Measurements from ENCODE around the gene NIT1. TPM values are rescaled to one million over a fixed set of nuclear protein-coding genes. Genes with fewer than 3 reads are reported as not detected.
A peak's percentile ranks its signal among the peaks of the same experiment; 100 is the strongest.
"Not testable (repeated sequence)": the region's sequence is repeated elsewhere in the genome, so short reads cannot be mapped to it uniquely, and the experiment has no call there.

NIT1 gene
- total RNA-seq, 1 donor from 2014 or later = 70.3 TPM

- ATAC-seq = no peak
- no peak for DNase-seq (ENCODE audit: low spot score)
Observed at GRCh38 chr1:161111527-161111926, 6.4 kb upstream of the NIT1 start.

- DNase-seq (ENCODE audit: low spot score) (no peak), ATAC-seq (no peak)
Observed at GRCh38 chr1:161113915-161114314, 4.0 kb upstream of the NIT1 start.

- no peak for ATAC-seq
- no peak for DNase-seq (ENCODE audit: low spot score)
Observed at GRCh38 chr1:161114556-161114955, 3.3 kb upstream of the NIT1 start.

GRCh38 chr1:161115132-161115711 lies 2.7 kb upstream of the NIT1 start:
- no peak for ATAC-seq
- no peak for DNase-seq (ENCODE audit: low spot score)

DNA sequence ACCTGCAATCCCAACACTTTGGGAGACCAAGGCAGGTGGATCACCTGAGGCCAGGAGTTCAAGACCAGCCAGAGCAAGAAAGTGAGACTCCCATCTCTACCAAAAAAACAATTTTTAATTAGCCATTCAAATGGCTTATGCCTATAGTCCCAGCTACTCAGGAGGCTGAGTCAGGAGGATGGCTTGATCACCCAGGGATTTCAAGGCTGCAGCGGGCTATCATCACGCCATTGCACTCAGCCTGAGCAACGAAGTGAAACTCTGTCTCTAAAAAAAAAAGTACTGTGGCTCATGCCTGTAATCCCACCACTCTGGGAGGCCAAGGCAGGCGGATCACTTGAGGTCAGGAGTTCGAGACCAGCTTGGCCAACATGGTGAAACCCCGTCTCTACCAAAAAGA lies 1.9 kb upstream of the NIT1 start:
- DNase-seq (ENCODE audit: low spot score); ATAC-seq: not testable (repeated sequence)

DNA sequence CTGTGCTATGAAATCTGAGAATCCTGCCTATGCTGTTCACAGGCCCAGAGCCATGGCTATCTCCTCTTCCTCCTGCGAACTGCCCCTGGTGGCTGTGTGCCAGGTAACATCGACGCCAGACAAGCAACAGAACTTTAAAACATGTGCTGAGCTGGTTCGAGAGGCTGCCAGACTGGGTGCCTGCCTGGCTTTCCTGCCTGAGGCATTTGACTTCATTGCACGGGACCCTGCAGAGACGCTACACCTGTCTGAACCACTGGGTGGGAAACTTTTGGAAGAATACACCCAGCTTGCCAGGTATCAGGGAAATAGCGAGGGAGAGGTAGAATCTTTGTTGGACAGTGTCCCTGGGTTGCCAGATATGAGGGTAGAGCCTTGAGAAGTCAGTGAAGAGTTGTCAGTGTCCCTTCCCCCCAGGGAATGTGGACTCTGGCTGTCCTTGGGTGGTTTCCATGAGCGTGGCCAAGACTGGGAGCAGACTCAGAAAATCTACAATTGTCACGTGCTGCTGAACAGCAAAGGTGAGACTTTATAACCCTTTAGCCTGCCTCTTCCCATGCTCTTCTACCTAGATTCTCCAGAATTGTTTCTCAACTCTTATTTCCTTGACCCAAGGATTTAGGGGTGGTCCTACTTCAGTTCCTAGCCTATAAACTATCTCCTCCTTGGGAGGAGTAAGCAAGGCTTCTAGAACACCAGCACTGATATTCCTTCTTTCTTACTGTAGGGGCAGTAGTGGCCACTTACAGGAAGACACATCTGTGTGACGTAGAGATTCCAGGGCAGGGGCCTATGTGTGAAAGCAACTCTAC lies 1.4 kb downstream of the NIT1 start:
- DNase-seq (ENCODE audit: low spot score) = peak; percentile 87
- peak; percentile 66 for ATAC-seq

GRCh38 chr1:161121042-161121650 lies 3.2 kb downstream of the NIT1 start:
- ATAC-seq (no peak), DNase-seq (ENCODE audit: low spot score) (no peak)

DNA sequence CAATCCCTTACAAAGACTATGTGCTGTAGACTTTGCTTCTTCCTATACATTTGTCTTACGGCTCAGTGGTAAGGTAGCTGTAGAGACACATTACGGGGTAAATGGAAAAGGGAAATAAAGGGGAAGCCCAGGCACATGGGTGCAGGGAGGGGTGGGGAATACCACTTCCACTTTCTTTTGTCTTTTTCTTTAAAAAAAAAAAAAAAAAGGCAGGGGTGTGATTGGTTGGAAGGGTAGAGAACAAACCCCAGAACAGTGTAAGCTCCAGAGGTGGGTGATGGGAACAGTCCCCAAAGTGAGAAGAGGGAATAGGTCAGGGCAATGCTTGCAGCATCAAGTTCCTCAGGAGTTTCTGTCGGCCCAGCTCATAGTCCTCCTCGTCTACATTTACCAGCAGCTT lies 3.9 kb downstream of the NIT1 start:
- DNase-seq (ENCODE audit: low spot score) (no peak), ATAC-seq (no peak)

- ATAC-seq (no peak), DNase-seq (ENCODE audit: low spot score) (no peak)
Observed at GRCh38 chr1:161122967-161123366, 5.1 kb downstream of the NIT1 start.

GRCh38 chr1:161127649-161128048 lies 9.7 kb downstream of the NIT1 start:
- ATAC-seq = no peak

DNA sequence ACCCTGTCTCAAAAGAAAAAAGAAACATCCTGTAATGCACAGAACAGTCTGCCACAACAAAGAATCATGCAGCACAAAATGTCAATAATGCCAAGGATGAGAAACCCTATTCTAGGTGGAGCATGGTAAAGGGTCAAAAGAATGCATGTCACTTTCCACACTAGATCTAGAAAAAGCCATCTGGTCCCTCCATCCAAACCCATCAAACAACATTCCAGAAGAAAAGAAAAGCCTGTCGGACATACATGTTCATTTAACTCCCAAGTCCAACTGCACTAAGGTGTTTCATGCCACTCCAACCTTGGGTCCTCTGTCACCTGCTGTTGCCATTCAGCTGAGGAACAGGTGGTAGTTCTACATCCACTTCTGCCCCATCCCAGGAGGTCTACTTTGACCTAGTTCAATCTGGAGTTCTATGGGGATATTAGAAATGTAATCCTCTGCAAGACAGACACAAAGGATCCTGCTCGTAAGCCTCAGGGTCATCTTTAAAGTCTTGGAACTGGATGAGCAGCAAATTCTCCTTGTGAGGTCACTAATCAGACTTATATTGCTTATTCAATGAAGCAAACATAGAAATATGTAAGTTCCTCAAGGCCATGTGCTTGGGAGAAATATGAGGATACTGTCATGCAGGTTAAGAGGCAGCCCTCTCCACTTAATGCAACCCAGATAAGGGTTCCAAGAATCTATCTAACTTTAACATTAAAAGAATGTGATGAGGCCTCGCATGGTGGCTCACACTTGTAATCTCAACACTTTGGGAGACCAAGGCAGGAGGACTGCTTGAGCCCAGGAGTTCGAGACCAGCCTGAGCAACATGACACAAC lies 10.9 kb downstream of the NIT1 start:
- DNase-seq (ENCODE audit: low spot score) (no peak), ATAC-seq (no peak)

More at GRCh38 chr1:161127649-161128048, 9.7 kb downstream of the NIT1 start:
- no peak for DNase-seq (ENCODE audit: low spot score)

- DNase-seq (ENCODE audit: low spot score) (no peak), ATAC-seq (no peak)
Observed at GRCh38 chr1:161130266-161130665, 12.4 kb downstream of the NIT1 start.

DNA sequence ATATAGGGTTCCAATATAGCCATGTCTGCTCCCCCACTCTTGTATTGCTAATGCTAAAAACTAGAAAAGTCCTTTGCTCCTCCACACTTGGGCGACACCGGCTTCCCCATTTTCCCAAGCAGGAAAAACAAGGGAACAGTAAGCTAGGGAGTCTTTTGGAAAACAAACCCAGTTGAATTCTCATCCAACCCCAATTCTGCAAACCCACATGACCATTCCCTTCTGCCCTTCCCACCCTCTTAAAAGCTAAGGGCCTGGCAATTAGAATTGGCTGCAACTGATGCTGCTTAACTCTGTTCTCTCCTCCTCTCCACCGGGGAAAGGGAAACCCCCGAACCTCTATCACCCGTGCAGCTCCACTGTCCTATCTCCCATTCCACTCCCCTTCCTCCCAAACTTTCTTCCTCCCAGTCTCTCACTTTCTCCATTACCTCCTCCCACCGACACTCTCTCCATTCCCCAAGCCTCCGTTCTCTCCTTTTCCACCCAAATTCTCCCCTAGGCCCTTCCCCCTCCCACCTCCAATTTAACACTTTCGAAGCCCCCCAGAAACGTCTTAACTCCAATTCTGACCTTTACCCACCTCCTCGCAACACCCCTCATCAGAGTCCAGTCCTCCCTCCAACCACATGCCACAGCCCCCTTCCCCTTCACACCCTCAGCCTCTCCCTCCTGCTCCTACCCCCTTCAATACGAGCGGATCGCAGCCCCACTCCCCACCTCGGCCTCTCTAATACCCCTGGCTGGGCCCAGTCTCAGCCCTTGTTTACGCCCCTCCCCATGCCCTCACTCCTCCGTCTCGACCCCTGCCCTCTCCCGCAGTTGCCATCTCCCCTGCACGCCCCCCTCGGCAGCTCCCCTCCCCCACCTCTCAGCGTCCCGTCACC lies 13.9 kb downstream of the NIT1 start:
- ATAC-seq = no peak
- DNase-seq (ENCODE audit: low spot score) = no peak

GRCh38 chr1:161132410-161133219 lies 14.7 kb downstream of the NIT1 start, which contains the start of gene DEDD:
Gene DEDD (minus strand): TSS chr1:161132667. CDS start chr1:161124462, 8,205 bp downstream.
- DNase-seq (ENCODE audit: low spot score) (peak; percentile 94), ATAC-seq (peak; percentile 92)

DNA sequence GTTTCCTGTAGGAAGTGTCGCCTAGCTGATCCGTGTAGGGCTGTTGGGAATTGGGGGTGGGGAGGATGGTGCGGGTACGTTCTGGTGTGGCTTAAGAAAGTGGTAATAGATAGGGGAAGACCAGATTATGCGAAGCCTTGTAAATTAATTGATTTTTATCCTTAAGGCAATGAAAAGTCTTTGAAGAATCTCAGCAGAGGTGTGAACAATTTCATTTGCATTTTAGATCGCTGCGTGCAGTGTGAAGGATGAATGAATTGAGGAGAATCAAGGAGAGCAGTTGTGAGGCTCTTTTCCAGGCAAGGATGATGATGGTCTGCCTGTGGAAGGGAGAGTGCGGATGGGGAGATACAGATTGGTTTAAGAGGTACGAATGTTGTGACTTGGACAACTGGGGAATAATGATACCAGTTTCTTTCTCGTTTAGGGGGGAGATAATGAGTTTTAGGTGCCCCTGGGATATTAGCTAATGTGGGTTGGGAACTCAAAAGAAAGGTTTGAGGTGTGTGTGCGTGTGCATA lies 15.4 kb downstream of the NIT1 start:
- ATAC-seq (no peak), DNase-seq (ENCODE audit: low spot score) (no peak)

- ATAC-seq (no peak), DNase-seq (ENCODE audit: low spot score) (no peak)
Observed at GRCh38 chr1:161137881-161138280, 20.0 kb downstream of the NIT1 start.

- no peak for ATAC-seq
- DNase-seq (ENCODE audit: low spot score) = no peak
Observed at GRCh38 chr1:161138431-161138830, 20.5 kb downstream of the NIT1 start.

DNA sequence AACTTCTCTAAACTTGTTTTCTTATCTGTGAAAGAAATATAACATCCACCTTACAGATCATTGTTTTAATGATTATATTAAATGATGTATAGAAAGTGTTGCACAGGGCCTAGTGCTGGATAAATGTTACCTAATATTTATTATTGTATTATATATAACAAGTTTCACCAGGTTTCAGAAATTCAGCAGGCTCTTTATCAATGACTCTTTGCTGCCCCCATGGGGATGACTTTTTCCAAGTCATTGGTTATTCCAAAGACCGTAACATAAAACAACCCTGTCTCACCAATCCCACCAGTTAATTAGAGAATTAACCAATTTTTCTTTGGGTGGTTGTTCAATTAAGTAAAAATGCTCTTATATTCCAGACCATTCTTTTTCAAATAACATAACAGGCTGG lies 21.9 kb downstream of the NIT1 start:
- ATAC-seq (peak; percentile 84), DNase-seq (ENCODE audit: low spot score) (no peak)
